GM19438 (cell line): Measurements from ENCODE around the gene MRPL52.
A peak's percentile ranks its signal among the peaks of the same experiment; 100 is the strongest.
"Not testable (repeated sequence)": the region's sequence is repeated elsewhere in the genome, so short reads cannot be mapped to it uniquely, and the experiment has no call there.

Source experiments
- ATAC-seq: cut with Tn5 transposase; IDR thresholded peaks from one replicate; pipeline ENCODE4 v1.9.1; 2021; ENCODE audit warnings: low read depth; ENCODE audit not compliant: unreplicated experiment

The MRPL52 gene

GRCh38 chr14:22829661-22830442, at the start of gene MRPL52:
Gene MRPL52 (plus strand): TSS chr14:22829887. CDS start chr14:22829913, 26 bp downstream.
- ATAC-seq = peak; percentile 83

GRCh38 chr14:22780105-22780679, 49.5 kb upstream of the MRPL52 start:
- ATAC-seq = no peak

GRCh38 chr14:22780941-22781300, 48.8 kb upstream of the MRPL52 start:
- no peak for ATAC-seq

GRCh38 chr14:22781301-22781991, 48.2 kb upstream of the MRPL52 start:
- ATAC-seq = no peak

- ATAC-seq = no peak
Measured at GRCh38 chr14:22786685-22787084, 43.0 kb upstream of the MRPL52 start.

DNA sequence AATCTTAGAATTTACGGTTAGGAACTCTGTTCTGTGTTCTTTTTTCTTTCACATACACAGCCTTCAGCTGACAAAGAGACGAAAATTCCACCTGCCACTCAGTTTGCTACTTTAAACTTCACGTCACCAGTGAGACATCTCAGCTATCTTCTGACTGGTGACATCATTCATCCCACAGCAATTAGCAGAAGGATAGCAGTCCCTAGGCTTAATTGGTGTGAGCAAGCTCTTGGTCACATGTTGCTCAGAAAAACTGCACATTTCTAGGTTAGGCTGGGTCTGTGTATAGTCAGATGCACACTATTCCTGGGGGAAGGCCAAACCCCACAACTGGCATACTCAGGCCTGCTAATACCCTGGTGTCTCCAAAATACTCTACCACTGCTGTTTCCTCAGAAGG, 38.4 kb upstream of the MRPL52 start:
- ATAC-seq = no peak

GRCh38 chr14:22792158-22792557, 37.5 kb upstream of the MRPL52 start:
- no peak for ATAC-seq

GRCh38 chr14:22793550-22793949, 36.1 kb upstream of the MRPL52 start:
- not testable (repeated sequence) for ATAC-seq

- ATAC-seq = no peak
Measured at GRCh38 chr14:22793976-22794375, 35.7 kb upstream of the MRPL52 start.

- peak; percentile 48 for ATAC-seq
Measured at GRCh38 chr14:22794551-22794951, 35.1 kb upstream of the MRPL52 start.

DNA sequence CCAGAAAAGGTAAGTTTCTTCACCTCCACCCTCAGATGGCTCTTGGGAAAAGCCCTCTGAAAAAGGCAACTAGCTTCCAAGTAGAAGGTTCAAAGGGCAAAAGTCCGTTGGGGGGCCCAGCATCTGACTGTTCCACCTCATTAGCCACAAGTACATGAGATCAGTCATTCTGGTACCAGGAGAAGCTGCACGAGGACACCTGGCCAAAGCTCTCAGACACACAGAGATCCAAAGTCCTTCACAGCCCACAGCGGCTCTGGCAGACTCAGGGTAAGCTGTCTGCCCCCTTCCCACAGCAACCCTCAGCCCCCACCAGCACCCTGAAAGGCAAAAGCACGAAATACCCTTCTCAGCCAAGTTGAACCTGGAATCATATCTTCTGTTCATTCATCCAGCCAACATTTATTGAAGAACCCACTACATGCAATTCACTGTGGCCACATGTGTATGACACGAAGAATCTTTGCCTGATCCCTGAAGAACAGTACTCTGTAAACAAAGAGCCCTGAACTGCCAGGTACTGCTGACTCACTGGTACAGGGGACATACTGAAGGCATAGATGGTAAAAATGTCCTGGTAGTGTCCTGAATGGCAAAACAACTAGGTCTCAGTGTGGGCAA, 33.5 kb upstream of the MRPL52 start:
- peak; percentile 58 for ATAC-seq

- no peak for ATAC-seq
Measured at GRCh38 chr14:22797017-22797917, 32.4 kb upstream of the MRPL52 start.

DNA sequence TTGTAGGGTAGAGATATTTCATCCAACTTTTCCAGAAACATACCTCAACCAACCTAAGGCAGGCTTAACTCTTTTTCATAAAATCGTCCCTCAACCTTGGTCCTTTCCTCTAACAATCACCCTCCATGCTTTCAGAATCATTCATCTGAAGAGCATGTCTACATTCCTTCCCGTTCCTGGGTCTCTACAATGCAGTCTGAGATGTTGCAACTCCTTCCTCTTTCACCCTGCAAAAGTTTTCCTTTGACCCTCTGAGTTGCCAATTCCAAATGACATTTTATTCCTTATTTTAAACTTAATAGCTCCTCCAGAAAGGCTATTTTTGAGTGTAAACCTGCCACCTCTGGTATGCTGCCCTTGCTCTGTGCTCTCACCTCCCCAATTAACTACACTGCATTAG, 31.2 kb upstream of the MRPL52 start:
- ATAC-seq = no peak

GRCh38 chr14:22800346-22800745, 29.3 kb upstream of the MRPL52 start:
- no peak for ATAC-seq

DNA sequence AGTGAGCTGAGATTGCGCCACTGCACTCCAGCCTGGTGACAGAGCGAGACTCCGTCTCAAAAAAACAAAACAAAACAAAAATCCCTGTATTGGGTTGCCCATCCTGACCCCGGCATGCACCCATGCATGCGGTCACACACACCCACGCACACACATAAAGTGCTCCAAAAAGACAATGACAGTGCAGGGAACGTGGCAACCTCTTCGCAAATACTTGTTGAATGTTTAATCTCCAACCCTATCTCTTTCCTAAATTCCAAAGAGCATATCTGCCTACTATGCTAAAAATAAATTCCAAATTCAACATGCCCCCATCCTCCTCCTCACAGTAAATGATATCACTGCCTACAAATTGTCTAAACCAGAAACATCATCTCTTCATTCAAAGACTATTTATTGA, 28.0 kb upstream of the MRPL52 start:
- ATAC-seq = no peak

DNA sequence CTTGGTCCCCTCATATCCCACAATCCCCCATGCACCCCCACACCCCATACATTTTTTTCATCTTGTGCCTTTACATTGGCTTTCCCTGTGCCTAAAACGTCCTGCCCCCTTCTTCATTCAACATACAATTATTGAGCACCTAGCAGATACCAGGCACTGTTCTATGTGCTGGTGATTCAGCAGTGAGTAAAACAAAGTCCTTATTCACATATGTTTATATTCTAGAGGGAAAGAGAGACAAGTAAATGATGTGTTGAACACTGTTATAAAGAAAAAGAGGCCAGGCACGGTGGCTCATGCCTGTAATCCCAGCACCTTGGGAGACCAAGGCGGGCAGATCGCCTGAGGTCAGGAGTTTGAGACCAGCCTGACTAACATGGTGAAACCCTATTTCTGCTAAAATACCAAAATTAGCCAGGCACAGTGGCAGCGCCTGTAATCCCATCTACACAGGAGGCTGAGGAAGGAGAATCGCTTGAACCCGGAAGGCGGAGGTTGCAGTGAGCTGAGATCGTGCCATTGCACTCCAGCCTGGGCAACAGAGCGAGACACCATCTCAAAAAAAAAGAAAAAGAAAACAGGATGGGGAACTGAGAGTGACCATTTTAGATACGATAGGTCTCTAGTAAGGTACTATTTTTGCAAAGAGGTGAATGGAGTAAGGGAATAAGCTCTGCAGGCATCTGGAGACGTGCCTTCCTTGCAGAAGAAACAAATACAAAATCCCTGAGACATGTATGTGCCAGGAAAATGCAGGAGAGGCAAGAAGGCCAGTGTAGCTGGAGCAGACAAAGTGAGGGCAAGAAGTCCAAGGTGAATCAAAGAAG, 26.6 kb upstream of the MRPL52 start:
- ATAC-seq = peak; percentile 67

DNA sequence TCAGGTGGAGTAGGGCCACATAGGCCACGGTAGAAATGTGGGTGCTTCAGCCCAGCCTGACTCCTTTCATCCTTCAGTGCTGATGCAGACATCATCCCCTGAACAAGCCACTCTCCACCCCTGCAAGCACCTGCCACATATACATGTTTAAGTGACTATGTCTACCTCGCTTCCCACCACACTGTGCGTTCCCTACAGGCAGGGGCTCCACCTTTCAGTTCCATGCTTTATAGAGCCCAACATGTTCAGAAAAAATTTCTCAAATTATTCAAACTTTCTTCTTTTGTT, 26.1 kb upstream of the MRPL52 start:
- peak; percentile 60 for ATAC-seq

DNA sequence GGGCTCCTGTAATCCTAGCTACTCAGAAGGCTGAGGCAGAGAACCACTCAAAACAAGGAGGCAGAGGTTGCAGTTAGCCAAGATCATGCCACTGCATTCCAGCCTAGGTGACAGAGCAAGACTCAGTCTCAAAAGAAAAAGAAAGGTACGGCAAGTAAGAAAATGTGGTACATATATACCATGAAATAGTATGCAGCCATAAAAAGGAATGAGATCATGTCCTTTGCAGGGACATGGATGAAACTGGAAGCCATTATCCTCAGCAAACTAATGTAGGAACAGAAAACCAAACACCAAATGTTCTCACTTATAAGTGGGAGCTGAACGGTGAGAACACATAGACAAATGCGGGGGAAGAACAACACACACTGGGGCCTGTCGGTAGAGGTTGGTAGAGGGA, 24.5 kb upstream of the MRPL52 start:
- ATAC-seq = not testable (repeated sequence)

DNA sequence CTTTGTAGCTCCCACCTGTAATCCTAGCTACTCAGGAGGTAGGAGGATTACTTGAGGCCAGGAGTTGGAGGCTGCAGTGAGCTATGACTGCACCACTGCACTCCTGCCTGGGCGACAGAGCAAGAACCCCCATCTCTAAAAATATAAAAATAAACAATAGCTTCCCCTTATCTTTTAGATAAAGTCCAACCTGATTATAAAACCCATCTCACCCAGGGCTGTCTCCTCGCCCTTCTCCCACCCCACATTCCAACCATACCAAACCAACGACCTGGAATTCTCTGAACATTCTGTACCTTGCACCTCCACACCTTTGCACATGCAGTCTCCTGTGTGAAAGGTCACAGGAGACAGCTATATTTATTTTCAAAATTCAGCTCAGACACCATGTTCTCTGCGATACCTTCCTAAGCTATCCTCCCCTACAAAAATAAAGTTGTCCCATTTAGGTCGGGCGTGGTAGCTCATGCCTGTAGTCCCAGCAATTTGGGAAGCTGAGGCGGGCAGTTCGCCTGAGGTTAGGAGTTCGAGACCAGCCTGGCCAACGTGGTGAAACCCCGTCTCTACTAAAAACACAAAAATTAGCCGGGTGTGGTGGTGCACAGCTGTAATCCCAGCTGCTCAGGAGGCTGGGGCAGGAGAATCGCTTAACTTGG, 22.1 kb upstream of the MRPL52 start:
- no peak for ATAC-seq
